Measurements from ENCODE around the gene DDX27.
A peak's percentile ranks its signal among the peaks of the same experiment; 100 is the strongest.

- peak; percentile 85 to 88 (median 86) for TF ChIP-seq CTCF (IDR thresholded peaks at IDR 0.05)
- peak in 2 of 3 donors; percentile 36 to 51 for TF ChIP-seq POLR2AphosphoS5 (IDR thresholded peaks at IDR 0.05)
Measured at GRCh38 chr20:49216991-49217578, 2.1 kb upstream of the DDX27 start.

All from breast epithelium (tissue), 3 donors.